HG03066 (cell line): ENCODE results near the gene PER2.
"Not testable (repeated sequence)": the region's sequence is repeated elsewhere in the genome, so short reads cannot be mapped to it uniquely, and the experiment has no call there.

Experiments
- ATAC-seq: cut with Tn5 transposase; IDR thresholded peaks from one replicate; pipeline ENCODE4 v1.9.1; 2021; ENCODE audit warnings: low read depth; ENCODE audit not compliant: unreplicated experiment

PER2 gene

DNA sequence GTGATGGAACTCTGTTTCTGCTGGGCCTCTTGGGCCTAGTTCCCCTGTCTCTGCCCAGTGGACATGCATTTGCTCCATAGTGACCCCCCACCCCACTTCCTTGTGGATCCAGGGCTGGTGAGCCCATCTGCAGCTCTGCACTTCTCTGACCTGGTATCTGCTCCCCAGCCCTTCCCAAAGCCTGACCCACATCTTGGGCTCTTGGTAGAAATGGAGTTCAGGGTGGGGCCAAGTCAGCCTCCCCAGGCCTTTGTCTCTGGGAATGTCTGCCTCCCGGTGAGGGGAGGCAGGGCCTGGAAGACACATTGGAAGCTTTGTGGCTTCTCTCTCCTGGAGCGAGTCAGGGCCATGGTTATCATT is 25.6 kb upstream of the PER2 start:
- no peak for ATAC-seq

DNA sequence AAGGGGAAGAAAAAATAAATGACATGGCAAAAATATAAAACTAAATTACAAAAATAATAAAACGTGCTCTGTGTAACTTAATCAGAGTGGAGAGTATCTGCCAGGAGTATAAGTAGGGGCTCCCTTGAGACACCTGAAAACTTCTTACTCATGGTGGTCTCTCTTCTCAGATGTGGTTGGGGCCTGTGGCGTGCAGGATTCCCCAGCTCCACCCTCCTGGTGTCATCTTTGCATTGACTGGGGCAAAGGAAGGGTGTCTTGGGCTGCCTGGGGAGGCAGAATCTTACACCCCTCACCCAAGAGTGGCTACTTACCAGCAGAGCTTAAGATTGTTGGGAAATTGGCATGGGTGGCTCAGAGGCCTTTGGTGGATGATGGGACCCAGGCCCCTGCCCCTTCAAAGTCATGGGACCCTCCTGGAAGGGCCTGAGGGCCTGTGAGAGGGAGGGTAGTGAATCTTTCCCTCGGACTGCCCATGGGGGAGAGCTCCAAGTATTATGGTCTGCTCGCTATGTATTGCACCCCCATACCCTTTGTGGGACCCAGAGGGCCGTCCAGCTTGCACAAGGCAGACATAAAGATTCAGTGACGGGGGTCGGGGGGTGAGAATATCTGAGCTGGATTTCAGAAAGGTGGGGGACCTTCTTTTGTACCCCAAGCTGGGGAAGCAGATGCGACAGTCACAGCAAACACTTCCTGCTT is 25.0 kb upstream of the PER2 start:
- no peak for ATAC-seq

DNA sequence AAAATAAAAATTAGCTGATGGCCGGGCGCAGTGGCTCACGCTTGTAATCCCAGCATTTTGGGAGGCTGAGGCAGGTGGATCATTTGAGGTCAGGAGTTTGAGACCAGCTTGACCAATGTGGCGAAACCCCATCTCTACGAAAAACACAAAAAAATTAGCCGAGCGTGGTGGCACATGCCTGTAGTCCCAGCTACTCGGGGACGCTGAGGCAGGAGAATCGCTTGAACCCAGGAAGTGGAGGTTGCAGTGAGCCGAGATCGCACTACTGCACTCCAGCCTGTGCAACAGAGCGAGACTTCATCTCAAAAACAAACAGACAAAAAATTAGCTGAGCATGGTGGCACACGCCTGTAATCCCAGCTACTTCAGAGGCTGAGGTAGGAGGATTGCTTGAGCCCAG is 22.3 kb upstream of the PER2 start:
- not testable (repeated sequence) for ATAC-seq

DNA sequence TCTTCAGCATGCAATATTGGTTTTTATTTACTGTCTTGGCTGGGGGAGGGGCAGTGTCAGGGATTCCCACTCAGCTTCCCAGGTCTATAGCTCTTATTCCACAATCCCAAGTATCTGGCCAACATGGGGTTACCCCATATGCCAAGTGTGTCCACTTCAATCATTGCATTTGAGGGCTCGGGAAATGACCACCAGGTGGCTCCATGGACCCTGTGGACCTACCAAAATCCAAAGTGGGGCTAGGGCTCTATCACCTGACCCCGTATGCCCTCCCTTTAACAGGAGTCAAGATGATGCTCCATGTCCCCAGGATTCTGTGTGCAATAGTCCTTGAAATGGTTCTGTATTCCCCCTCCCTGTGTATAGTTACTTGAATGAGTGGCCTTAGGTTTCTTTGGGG is 19.8 kb upstream of the PER2 start:
- ATAC-seq = no peak

DNA sequence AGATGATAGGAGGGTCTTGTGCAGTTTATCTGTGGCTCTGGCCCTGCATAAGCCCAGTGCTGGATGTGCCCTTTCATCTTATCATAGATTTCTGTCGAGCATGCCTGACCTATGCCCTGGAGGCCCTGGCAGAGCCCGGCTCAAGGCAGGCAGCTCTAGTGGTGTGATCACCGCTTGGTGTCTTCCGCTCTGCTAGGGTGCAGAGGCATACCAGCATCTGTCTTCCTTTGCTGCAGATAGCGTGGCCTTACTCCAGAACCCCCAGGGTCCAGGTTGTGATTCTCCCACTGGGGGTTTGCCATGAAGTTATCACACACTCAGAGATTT is 18.2 kb upstream of the PER2 start:
- no peak for ATAC-seq

DNA sequence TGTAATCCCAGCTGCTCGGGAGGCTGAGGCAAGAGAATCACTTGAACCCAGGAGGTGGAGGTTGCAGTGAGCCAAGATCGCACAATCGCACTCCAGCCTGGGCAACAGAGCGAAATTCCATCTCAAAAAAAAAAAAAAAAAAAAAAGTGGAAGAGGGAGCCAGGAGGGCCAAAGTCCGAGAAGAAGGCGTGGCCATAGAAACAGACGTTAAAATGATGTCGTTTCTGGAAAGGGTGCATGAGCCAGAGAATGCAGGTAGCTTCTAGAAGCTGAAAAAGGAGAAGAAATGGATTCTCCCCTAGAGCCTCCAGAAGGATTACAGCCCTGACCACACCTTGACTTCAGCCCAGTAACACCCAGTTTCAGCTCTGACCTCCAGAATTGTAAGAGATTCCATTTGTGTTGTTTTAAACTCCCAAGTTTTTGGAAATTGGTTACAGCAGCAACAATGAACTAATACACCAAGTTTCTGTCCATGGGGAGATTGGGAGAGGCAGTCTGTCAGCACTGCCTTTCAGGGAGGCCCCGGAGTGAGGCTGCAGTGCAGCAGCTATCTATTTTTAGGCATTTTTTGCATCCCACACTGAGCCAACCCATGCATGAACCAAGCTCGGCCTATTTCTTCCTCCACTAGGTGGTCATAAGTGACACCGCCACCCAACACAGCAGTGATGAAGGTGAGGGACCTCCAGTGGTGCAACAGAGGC is 17.7 kb upstream of the PER2 start:
- ATAC-seq = no peak

DNA sequence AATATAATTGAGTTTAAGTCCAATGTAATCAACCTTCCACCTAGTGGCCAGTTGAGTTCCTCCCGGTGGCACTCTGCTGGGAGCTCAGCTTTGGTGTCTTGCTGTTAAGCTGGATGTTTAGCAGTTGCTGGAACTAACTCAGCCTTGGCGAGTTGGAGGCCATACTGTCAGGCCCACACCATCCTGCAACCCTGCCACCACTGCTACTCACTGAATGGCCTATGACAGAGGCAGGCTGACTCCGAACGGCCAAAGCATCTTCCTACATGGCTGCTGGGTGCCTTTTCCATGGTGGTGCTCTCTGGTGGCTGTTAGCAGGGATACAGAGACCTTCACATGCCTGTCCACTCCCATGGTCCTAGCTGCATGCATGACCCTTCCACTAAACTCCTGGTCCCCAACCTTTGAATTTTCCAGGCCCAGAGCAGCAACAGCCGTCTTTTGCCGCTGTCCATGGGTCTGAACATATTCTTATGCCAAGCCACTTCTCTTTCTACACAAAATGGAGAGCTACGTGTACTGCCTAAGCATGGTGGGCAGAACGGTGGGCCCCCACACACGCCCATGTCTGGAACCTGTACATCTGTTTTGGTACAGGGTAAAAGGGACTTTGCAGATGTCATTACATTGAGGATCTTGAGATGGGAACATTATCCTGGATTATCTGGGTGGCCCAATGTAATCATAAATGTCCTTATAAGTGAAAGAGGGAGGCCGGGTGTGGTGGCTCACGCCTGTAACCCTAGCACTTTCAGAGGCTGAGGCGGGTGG is 16.9 kb upstream of the PER2 start:
- ATAC-seq = no peak

DNA sequence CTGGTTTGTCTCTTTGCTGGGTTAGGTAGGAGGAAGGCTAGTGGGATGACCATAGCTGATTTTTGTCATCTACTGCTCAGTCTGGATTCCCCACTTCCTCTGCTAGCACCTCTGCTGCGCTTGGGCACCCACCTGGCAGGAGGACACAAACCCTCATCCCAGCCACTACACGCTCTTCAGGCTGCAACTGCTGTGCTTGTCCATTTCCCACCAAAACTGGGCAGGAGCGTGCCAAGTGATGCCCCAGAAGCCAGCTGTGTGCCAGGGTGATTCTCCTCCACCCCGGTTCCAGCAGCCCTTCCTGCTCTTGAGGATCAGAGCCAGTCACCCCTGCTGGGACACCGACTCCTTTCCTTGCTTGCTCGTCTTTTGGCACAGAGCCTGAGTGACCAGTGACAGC is 15.7 kb upstream of the PER2 start:
- ATAC-seq = no peak

DNA sequence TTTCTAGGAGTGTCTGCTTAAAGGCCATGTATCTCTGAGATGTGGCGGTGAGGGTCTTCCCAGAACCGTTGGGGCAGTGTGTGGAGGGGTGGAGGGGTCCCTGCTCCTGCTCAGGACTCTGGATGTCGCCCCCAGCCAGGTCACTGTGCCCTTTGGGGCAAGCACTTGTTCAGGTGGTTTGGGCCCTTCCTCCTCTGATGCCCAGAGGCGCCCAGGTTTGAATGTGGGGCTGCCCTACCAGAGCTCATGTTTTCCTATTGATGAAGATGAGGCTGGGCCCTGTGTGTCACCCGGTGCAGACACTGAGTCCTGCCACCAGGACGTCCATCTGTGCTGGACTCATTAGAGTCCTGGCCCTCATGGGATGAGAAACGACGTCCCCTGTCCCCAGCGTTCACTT is 14.3 kb upstream of the PER2 start:
- ATAC-seq = no peak

DNA sequence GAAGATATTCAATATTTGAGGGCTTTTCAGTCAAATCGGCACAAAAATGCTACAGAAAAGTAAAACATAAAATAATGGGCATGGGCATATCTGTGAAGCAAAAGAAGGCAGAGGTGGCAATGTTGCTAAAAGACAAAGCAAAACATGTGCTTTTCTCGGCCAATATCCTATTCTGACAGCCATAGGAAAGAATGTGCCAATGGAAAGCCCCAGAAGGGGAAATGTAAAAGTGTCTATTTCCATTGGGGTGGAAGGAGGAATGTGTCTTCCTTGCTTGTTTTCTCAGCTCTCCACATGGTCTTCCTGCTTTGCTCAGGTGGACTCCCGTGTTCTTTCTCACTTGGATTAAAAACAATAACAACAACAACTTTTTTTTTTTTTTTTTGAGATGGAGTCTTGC is 13.7 kb upstream of the PER2 start:
- no peak for ATAC-seq

DNA sequence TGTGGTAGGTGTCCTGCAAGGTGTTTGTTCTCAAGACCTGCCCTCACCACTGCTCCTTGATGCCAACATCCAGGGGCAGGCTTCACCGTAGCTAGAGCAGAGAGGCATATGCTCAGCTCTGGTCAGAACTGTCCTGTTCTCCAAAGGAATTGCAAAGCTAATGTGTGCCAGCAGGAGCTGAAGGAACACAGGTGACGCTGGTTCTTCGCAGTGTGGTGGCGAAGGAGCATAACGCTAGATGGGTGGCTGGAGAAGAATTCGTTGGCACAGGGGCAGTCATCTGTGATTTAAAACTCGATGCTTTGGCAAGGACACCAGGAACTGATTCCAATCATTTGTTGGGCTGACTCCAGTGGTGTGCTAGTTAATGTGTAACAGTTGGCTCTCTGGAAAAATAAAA is 11.4 kb upstream of the PER2 start:
- no peak for ATAC-seq

DNA sequence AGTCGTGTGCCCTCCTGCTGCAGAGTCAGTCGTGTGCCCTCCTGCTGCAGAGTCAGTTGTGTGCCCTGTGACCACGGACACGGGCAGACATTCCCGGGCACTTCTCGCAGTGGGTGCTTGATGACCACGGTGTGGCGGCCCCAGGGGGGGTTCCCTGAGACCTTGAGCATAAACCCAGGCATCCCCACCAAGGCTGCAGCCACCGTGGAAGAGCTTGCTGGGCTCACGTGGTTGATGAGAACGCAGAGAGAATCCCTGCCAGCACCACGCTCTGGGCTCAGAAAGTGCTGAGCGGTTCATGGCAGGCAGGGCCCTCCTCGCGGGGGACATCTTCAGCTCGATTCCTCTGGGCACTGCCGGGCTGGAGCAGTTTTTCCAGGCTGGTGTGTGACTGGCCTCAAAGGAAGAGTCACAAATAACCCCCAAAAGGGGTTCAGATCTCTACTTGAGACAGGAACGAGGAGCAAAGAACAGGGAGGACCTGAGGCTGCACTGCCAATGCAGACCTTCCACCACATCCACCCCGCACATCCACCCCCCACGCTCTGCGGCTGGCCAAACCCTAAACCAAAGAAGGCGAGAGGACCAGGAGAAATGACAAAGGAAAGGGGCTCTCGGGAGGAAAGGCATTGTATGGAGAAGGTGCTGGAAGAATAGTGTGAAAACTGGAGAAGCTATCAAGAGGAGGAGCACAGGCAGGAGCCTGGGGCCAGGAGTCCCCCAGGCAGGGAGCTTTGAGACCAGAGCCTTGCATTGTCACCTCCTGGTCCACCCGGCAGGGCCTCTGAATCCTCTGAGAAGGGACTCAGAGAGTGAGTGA is 8.4 kb upstream of the PER2 start:
- no peak for ATAC-seq

DNA sequence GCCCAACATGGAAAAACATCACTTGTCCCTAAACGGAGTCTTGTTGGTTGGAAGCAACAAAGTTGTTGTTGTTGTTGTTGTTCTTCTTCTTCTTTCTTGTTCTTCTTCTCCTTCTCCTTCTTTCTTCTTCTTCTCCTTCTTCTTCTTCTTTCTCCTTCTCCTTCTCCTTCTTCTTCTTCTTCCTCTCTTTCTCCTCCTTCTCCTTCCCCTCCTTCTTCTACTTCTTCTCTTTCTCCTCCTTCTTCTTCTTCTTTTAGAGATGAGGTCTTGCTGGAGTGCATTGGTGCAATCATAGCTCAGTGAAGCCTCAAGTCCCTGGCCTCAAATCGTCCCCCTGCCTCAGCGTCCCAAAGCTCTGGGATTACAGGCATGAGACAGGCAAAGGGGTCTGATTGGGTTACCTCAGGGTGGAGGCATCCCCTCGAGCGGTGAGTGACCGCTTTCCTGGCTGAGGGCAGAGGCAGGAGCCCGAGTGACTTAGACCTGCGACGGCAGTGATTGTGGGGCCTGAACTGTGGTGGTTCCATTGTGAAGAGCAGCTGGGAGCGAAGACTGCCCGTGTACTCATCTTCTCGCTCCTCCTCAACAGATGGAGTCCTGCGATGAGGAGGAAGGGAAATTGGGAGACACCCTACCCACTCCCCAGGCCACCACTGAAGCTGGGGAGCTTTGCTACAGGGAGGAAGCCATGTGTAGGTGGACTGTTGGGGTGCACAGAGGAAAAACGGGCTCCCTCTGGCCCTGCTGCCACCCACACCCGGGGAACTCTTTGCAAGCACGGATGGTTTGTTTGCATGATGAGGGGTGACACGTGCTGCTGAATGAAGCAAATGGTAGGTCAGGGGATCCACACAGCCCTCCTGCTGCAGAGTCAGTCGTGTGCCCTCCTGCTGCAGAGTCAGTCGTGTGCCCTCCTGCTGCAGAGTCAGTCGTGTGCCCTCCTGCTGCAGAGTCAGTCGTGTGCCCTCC is 7.0 kb upstream of the PER2 start:
- no peak for ATAC-seq

DNA sequence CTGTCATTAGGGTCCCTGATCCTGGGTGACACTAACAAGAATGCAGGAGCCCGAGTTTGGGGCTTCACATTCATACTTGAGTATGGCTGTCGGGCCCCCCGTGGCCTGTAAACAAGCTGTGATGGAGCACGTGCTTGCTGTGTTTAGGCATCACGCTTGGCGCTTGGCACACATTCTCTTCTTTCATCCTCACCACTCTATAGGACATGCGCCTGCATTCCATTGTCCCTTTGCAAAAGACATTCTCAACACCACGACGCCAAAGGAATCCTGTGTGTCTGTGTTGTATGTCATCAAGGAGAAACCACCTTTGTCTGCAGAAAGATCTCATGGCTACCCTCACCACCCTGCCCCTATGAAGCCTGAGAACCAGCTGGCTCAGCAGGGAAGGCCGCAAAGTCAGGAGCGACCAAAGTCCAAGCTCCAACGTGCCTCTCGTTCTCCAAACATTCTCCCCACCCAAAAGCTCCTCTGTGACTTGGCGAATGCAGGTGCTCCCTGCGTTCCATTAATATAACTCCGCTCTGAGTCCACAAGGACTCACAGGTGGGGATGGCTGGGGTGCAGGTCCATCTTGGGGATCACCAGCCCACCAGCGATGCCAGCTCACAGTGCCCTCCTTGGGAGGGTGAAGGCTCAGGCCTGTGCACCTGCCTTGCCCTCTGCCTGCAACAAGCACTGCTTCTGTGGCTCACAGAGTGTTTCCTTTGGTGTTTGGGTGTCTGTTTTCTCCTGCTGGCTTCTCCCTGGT is 6.2 kb upstream of the PER2 start:
- ATAC-seq = no peak

DNA sequence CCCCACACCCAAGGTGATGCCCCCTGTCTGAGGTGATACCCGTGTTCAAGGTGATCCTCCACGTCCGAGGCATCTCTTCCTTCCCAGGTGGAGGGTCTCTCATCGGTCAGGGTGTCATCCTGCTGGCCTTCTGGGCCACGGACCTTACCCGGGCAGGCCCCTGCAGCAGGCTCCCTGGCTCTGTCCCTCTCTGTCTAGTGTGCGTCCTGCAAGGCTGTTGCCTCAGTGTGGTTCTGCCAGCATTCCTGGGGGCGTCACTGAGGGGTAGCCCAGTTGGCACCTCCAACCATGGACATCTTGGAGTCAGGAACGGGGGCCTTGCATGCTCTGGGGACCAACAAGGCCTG is 5.6 kb upstream of the PER2 start:
- ATAC-seq = no peak

DNA sequence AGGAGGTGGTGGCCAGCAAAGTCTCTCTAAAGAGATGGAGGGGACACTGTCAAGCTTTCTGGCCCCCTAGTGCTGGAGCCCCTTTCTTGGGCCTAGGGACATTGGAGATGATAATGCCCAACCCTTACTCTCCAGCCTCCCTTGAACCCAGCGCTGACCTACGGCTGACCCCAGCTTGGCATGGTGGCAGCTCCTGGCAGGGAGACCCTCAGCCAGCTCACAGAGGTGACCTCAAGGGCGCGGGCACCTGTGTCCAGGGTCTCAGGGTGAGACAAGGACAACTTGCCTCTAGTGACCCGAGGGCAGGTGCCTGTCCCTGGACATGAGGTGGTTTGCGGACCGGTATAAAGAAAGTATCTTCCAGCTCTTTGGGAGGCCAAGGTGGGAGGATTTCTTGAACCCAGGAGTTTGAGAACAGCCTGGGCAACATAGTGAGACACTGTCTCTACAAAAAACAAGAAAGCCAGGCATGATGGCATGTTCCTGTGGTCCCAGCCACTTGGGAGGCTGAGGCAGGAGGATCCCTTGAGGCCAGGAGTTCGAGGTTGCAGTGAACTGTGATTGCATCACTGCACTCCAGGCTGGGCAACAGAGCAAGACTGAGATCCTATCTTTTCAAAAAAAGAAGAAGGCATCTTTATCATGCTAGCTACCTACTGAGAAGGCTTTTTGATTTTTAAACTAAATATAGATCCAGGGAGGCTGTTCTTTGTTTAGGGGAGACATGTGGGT is 3.3 kb upstream of the PER2 start:
- ATAC-seq = no peak

DNA sequence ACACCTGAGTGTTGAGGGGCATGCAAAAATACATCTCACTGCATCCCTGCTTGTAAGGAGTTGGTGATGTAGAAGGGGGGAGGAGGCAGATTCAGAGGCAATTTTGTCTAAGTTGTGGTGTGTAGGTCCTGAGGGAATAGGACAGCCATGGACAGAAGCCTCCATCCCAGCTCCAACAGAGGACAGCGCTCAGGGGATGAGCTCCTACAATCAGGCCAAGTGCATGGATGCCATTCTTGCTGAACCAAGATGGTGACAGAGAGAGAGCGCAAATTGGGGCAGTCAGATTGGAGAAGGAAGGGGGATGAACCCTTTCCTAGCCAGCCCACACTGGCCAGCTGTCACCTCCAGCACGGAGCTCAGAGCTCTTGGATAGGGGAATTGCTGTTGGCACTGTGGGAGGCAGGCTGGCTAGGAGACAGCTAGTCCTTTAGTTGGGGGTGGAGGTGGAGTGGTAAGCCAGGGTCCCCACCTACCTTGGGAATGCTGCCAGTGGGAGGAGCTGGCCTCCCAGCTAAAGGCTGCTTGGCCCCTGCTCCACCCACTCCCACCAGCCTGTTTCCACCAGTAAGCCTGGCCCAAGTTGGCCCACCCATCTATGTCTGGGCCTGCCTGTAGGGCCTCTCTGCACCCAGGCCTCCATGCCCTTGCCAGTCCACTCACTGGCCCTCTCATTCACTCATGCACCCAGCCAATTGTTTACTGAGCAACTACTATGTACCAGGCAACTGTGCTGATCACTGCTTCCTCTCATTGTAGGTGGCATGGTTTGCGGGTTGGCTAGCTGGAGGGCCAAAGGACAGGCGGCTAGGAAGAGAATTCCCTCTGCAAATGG is 2.5 kb upstream of the PER2 start:
- no peak for ATAC-seq

DNA sequence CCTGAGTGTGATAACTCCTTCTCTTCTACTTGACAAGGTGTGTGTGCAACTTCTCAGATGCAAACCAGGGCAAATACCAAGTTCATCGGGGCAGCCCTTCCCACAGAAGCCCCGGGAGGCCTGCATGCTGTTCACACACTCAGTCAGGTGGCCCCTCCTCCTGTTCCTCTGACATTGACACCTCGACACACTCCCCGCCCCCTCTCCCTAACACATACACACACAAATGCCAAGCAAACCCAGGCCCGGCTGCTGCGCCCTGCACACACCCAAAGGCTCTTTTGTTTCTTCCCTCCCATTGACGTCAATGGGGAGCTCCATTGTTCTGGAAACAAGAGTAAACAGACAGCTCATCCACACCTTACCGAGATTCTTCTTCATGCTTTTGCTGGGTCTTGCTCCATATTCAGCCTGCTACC is 1.7 kb upstream of the PER2 start:
- ATAC-seq = no peak
